HK-2 (cell line): ENCODE data around the gene LCP2.

Source experiments
- DNase-seq: peaks from one replicate; pipeline ENCODE4 v3.0.0-alpha.2; 2018; ENCODE audit not compliant: unreplicated experiment

The LCP2 gene

DNA sequence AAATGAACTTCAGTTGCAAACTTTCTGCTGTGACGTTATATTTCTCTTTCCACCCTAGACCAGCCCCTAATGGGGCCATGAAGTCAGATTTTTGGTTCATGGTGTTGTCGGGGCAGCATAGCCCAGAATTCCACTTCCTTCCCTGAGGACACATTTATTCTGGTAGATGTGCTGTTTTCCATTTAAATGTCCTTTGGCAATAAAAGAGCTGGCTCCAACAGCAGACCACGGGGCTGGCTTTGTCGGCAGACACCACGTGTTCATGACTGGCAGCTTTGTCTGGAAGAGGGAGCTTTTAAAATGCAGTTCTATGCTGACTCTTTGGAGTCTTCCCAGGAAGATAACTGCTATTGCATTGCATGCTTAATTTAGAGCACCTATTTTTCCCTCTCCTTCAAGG is 17.6 kb upstream of the LCP2 start:
- no peak for DNase-seq

DNA sequence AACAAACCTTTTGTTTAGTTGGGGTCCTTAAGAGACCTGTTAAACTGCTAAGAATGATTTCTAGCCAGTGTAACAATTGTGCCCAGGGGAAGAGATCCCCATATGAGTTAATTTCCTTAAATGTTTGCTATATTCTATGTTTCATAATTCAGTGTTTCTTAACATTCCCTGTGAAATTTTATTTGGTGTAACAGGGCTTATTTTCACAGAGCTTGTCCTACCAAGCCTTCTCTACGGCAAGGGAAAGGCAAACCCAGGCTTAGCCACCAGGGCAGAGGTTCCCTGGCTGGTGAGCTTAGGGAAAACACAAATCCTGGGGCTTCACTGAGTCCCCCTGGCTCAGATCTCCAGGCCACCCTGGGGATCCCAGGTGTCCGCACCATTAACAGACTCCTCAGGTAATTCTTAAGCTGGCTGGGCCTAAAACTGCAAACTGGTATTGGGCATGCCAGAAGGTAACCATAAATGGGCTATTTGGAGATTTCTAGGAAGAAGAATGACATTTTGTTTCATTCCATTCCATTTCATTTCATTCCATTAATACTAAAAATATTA is 17.0 kb upstream of the LCP2 start:
- no peak for DNase-seq

DNA sequence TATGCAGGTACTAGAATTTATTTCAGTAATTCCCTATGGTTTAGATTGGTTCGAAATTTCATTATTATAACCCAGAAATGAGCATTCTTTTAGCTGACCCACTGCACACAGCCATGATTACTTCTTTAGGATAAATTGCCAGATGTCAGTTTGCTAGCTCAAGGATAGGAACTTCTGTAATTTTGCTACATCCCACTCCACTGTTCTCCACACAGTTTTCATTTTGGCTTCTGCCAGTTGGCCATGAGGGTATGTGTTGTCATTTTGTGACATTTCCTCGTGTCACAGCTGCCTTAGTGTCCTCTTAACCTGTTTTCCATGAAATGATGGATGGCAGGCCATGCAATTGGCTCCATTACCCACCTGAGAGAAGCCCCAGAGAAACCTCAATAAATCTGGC is 16.2 kb upstream of the LCP2 start:
- no peak for DNase-seq

DNA sequence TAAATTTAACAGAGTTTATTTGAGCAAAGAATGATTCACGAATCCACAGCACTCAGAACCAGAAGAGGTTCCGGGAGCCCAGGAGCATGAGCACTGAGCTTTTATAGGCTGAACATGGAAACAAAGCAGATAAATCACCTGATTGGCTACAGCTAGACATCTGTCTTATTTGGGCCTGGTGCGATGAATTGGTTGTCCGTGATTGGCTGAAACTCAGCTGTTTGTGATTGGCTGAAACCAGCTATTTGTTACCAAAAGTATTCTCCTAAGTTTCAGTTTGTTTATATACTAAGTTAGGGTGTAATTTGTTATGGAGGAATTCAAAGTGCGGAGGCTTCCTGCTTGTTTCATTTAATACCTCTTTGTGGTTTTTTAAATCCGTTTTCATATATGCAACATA is 15.8 kb upstream of the LCP2 start:
- no peak for DNase-seq

DNA sequence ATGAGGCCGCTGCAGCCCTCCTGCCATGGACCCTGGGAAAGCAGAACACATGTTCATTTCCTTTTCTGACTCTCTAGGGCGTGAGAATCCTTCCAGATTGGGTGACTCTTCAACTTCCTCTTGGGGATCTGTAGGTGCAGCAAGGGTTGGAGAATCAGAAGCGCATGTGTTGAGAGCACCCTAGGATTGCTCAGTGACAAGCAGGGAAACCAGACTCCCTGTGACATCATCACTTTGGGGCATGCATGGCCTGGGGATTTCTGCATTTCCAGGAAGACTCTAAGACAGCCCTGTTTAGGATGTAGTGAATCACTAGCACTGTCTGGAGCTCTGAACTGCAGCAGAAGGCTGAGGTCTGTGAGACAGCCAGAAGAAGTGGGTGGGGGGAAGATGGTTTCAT is 15.1 kb upstream of the LCP2 start:
- DNase-seq: peak; percentile 6

DNA sequence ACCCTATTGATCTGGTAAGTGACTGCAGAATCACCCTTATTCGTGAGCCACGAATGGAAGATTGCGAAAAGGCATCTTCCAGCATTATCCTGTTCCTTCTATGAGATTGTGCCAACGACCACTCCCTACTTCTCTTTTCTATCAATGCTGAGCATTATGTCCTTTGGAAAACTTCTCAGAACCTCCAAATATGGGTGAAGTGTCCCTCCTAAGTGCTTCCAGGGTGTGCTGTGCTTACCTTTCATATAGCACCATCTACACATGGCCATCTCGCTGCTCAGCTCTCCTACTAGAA is 14.7 kb upstream of the LCP2 start:
- no peak for DNase-seq

DNA sequence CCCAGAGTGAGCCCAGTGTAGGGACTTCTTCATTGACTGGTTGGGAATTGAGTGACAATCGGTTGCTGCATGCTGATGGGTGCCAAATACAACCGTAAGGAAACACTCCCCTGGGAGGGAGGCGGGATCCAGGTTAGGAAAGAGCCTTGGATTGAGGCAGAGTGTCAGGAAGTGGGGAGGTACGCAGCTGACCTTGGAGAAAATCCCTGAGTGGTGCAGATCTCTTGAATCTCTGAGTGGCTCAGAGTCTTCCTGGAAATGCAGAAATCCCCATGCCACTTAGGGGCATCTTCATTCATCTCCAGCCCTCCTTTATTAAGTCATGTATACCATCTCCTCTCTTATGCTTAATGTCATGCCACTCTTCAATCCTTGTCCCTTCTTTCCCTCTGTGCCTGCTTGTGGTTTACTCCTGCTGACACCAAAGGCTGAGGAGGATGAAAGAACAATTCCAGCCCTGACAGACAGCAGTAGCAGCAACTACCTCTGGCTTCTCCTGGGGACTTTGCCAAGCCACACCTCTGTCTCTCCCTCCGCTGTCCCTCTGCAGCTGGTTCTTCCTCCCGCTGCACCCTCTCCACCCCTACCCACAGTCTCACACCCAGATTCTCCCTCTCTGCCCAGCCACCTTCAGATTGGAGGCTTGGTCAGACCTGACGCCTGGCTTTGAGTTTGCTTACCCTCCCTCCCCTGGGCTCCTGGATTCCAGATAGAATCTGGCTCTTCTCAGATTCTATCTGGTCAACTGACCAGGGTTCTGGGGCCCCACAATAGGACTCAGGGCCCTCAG is 14.1 kb upstream of the LCP2 start:
- no peak for DNase-seq

DNA sequence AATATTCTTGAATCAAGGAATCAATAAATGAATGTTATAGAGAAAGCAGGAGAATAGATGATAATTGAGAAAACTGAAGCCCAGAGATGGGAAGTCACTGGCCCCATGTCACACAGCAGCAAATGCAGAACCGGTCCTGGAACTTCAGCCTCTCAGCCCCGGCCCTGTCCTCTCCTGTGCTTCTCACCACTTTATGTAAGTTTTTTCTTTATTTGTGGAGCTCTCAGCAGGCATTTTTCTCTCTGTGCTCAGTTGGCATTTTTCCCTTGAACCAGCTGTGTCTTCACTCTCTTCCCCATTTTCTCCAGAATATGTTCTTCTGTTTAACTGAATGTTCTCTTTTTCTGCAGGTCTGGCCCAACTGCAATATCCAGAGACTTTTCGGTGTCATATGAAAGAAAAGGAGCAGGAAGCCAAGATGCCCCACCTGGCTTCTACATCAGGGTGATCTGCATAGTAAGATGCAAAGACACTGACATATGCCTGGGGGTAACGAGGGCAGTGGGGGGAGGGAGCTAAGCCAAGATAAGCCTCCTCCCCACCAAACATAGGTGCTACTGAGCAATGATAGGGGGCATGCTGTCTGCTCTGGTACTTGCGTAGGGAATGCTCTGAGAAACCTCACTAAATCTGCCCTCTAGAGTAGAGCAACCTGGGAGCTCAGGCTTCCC is 12.8 kb upstream of the LCP2 start:
- no peak for DNase-seq

DNA sequence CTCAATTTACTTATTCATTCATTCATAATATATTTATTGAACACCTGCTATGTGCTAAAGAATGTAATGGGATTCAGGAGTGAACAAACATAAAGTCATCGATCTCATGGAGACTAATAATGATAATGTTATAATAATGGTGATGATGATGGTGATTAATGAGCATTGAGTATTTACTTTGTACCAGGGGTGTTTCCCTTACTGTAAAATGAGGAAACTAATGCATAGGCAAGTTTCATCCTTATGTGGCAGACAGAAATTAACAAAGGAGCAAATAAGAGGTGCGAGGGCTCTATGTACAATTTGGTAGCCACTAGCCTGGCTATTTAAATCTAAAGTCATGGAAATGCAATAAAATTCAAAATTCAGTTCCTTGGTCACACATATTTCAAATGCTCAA is 11.1 kb upstream of the LCP2 start:
- DNase-seq: no peak

DNA sequence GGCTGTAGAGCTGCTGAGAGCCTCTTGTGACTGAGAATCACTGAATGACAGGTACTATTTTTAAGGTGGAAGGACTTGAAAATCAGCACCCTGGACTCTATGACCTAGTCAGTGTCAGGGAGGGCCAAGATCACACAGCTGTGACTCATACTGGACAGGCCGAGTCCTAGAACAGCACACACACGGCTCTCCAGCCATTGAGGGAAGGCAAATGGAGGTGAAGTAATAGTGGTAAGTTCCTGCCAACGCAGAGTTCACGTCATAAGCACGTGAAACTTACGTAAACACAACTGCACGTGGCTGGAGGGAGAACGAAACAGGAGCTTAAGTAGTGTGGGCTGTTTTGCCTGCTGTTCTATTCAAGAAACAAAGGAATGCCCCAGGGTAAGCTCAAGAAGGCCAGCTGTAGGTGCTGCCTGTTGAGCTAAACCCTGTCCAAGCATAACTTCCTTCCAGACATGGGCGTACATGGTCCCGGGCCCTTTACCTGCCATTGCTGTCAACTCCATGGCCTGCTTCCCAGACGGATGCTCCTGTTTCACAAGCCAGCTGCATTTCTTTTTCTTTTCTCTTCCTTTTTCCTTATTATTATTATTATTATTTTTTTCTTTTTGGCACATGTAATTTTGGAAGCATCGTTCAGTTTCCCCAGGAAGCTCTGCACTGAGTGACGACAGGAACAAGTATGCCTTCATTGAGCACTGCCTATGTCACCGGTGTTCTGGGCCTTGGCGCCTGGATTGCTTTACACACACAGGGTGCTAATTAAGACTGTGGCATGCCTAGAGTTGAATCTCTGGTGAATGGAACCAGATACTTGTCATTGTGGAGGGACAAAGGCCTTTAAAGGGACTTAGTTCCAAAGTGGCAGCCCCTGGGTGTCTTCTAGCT is 10.2 kb upstream of the LCP2 start:
- no peak for DNase-seq

DNA sequence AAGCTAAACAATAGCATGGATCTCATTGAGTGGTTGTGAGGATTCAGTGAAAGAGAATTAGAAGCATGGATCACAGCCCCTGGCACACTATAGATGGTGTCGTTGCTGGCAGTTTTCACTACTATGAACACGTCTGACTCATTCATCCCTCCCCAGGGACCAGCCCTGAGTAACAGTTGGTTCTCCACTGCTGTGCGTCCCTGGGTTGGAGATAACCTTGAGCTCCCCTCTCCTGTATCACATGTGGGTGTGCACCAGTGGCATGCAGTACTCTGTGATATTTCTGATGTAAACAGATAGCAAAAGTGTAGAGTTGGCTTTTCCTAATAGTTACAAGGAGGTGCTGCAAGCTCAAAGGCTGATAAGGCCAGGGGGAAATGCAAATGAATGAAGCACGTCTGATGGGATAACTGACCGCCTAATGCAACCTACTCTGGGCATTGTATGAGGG is 8.8 kb upstream of the LCP2 start:
- no peak for DNase-seq

DNA sequence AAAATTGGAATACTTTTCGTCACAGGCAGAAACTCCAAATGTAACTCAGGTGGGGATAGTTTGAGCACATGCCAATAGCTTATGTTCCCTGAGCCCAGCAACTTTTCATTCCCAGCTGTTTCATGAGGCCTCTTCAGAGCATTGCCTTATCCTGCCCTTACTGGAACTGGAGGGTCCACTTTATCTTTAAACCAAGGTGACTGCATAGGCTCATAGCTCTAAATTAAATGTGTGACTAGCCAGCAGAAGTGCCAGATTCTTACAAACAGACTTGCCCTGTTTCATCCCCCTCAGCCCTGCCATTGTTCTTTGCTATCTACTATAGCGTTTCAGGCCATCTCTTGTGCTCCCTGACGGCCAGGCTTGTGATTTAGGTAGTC is 8.1 kb upstream of the LCP2 start:
- DNase-seq: no peak

DNA sequence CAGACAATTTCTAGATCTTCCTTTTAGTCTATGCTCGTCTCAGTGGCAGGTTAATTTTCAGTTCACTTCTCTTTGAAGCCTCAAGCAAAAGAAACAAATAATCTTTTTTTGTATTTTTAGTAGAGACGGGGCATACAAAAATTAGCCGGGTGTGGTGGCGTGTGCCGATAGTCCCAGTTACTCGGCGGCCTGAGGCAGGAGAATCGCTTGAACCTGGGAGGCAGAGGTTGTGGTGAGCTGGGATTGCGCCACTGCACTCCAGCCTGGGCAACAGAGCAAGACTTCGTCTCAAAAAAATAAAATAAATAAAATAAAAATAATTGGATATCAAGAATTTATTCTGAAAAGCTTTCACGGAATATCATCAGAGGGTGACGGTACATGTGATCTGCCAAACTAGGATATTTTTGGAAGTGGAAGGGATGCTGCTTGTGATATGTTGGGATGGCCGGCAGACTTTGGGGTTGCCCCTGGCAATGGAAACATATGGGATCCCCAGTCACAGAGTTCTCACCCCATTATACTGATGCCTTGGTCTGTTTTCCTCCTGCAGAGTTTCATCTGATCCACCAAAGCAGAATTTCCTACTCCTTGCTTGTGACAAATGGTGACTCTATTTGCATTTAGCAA is 7.6 kb upstream of the LCP2 start:
- no peak for DNase-seq

DNA sequence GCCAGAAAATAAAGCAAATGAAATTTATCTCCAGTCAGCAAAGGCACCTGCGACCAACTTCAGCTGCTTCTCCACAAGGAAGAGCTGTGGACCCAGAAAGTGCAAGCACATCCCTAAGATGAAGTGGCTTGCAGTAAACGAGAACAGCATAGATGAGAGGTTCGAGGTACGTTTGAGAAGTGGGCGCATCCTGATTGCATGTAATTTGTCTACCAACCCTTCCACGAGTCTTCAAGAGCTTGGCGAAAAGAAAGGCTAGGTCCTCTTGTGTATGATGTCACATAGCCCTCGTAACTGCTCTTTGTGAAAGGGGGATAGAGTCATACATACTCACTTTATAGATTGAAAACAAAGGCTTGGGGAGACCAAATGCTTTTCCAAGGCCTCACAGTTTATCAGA is 6.0 kb upstream of the LCP2 start:
- no peak for DNase-seq

DNA sequence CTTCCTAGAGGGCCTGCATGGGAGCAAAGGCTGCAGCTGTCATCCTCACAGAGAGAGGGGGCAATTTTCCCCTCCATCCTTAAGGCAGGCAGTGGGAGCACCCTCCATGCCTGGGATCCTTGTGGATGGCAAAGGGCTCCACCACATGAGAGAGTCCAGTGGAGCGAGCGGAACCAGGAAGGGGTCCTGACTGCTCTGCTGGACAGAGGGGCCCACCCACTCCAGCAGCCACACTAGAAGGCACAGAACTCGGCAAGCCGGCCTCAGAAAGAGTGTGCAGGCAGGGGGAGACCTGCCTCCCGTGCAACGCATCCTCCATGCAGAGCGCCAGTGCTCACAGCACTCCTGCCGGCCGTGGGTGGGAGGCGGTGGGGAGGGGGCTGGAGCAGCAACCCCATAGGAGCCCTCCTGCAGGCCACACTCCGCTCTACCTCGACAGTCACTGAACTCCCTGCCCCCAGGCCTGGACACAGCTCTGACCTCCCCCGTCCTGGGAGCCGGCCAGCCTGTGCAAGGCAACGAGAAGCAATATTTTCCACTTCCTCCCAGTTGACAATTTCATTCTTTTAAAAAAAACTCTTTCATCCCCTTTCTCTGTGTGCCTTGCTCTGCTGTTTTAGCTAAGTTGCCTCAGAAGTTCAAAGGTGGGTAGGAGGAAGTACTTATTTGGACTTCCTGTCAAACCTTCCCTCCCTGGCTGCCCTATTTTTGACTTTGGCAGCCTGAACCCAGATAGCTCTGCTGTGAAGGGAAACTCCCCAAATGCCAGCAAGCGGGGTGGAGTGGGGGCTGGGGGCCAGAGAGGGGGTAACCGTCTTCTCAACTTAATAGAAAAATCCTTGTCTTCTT is 5.3 kb upstream of the LCP2 start:
- DNase-seq: no peak

DNA sequence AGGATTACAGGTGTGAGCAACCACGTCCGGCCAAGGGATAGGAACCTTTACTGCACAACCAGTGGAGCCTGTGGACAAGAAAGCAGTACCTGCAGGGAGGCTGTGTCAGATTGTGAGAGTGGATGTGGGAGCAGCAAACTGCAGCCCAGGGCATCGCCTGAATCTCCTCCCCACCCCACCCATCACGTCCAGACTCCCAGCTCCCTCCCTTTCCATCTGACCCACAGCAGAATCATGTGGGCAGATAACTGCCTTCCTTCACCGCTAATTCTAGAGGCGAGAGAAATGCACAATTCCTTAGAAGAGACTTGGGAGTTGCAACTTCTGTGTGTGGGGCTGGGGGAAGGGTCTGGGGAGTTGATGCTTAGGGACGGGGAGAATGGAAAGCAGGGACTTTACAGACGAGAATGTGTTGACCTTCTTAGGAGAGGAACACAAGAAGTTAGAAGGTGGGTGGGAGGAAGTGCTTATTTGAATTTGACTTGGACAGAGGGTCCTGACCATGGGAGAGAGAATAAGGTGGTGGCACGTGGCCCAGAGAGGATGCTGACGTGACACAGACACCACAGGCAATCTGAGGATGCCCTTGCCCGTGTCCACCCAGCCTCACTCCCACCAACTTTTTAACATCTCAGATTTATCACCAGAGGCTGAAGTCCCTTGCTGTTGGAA is 4.5 kb upstream of the LCP2 start:
- DNase-seq: no peak

DNA sequence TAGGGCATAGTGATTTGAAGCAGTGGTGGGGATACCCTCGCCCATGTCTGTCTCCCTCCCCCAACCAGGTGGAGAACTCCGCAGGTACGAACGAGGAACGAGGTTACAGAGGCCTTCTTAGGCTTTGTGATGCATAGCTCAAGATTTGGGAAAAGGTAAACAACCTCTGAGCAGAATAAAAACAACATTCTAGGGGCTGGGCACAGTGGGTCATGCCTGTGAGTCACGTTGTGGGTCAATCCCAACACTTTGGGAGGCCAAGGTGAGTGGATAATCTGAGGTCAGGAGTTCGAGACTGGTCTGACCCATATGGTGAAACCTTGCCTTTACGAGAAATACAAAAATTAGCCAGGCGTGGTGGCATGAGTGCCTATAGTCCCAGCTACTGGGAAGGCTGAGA is 3.6 kb upstream of the LCP2 start:
- no peak for DNase-seq

DNA sequence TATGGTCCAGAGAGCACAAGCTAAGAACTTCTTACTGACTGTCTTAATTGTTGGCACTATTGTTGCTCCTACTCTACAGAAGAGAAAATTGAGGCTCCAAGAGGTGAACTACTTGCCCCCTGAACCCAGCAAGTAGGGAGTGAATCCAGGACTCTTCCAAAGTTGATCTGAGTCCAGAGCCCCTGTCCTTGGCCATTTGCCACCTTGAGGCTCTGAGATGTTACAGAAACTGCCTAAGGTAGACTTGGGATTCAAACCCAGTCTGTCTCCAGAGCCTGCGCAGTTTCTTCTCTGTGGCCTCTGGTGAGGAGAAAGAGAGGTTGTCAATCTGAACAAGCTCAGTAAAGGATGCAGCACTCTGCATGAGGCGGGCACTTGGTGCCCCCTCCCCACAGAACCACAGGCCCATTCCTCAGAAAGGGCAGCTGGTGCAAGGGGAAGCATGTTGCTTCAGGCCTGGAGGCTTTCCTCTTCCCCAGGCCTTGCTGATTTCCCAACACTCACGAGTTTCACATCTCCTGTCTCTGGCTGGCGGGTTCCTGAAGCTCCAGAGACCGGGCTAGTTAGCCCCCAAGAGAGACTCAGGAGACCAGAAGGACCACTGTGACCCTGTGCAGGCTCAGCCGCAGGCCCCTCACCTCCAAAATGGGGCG is 2.9 kb upstream of the LCP2 start:
- DNase-seq: no peak

DNA sequence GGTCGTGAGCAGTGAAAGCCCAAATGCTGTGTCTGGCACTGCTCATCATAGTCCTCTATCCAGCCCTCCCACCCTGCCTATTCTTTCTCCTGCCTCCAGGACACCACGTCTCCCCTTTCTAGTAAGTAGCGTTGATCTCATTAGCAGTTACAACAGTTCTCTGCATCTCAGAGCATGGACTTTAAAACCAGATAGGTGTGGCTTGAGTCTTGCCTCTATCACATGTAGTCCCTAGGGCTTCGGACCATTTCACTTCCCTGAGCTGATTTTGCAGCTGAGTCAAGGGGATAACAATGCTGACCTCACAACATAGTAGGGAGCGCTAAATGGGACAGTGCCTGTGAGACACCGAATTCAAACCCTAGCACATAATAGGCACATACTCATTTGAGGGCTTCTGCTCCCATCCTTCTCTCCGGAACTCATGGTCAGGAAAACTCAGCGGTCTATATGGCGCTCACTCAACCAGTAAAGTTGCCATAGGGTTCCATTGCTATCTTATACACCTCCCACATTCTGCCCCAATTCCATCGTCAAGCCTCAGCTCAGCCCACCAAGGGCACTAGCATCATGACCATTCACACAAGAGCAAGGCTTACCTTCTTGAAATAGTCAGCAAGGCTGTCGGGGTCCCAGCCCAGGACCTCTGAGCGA is 515 bp downstream of the LCP2 start:
- no peak for DNase-seq
